Liver (tissue), 9 donors: ENCODE results near the gene DISC1. TPM values are rescaled to one million over a fixed set of nuclear protein-coding genes. Genes with fewer than 3 reads are reported as not detected.

ENCODE experiments used
- DNase-seq: peaks from one replicate; pipeline ENCODE4 v3.0.0-alpha.2; 2017; ENCODE audit warnings: low spot score
- H3K27ac ChIP-seq, 2 donors: one replicate each; pipeline ENCODE4 v1.7.0; 2013; ENCODE audit warnings: inconsistent platforms in 2 of 2, low read length in 2 of 2, control low read depth in 1 of 2, low read depth in 1 of 2, mild to moderate bottlenecking in 1 of 2
- H3K27me3 ChIP-seq, 4 donors: one replicate each; pipeline versions ENCODE4 v1.6.1 to v1.7.0; 2013; ENCODE audit warnings: low read length in 3 of 4, inconsistent platforms in 1 of 4, mild to moderate bottlenecking in 1 of 4, moderate library complexity in 1 of 4; ENCODE audit not compliant: control insufficient read depth in 4 of 4, insufficient read depth in 4 of 4
- H3K36me3 ChIP-seq, 4 donors: one replicate each; pipeline versions ENCODE4 v1.6.1 to v1.7.0; 2013; ENCODE audit warnings: low read length in 3 of 4, mild to moderate bottlenecking in 3 of 4, low read depth in 1 of 4, moderate library complexity in 1 of 4; ENCODE audit not compliant: control insufficient read depth in 4 of 4, insufficient read depth in 3 of 4
- H3K4me1 ChIP-seq, 4 donors: one replicate each; pipeline versions ENCODE4 v1.6.1 to v1.7.0; 2013; ENCODE audit warnings: low read length in 3 of 4, mild to moderate bottlenecking in 3 of 4, moderate library complexity in 1 of 4; ENCODE audit not compliant: control insufficient read depth in 4 of 4, insufficient read depth in 4 of 4
- H3K4me3 ChIP-seq, 3 donors: one replicate each; pipeline versions ENCODE4 v1.6.1 to v1.7.0; 2013; ENCODE audit warnings: low read length in 3 of 3, control low read depth in 1 of 3, low read depth in 1 of 3, mild to moderate bottlenecking in 1 of 3
- H3K9ac ChIP-seq, 2 donors: one replicate each; pipeline ENCODE4 v1.7.0; 2013; ENCODE audit warnings: low read length in 2 of 2, mild to moderate bottlenecking in 2 of 2, moderate library complexity in 2 of 2, control low read depth in 1 of 2, low read depth in 1 of 2
- H3K9me3 ChIP-seq, 4 donors: one replicate each; pipeline versions ENCODE4 v1.6.1 to v1.7.0; 2013; ENCODE audit warnings: low read length in 3 of 4; ENCODE audit not compliant: control insufficient read depth in 4 of 4
- ATF3 ChIP-seq: IDR thresholded peaks from 2 replicates; pipeline ENCODE4 v1.6.1; 2016; ENCODE audit warnings: antibody characterized with exemption
- CTCF ChIP-seq: fragments of 150-350 bp; IDR thresholded peaks from 2 replicates; pipeline ENCODE4 v1.5.1; 2017; ENCODE audit warnings: improper control_type of control experiment, low read depth, low read length; ENCODE audit not compliant: missing input control
- FOXA1 ChIP-seq: IDR thresholded peaks from 2 replicates; pipeline ENCODE4 v1.6.1; 2016; ENCODE audit warnings: antibody characterized with exemption
- FOXA2 ChIP-seq: IDR thresholded peaks from 2 replicates; pipeline ENCODE4 v1.6.1; 2016; ENCODE audit warnings: antibody characterized with exemption
- GABPA ChIP-seq, 2 donors: IDR thresholded peaks in 1 of 2; conservative IDR thresholded peaks in 1 of 2; 2 replicates each; pipeline ENCODE4 v1.6.1; 2016; ENCODE audit warnings: antibody characterized with exemption in 2 of 2, mild to moderate bottlenecking in 1 of 2, moderate library complexity in 1 of 2
- HNF4A ChIP-seq, 2 donors: conservative IDR thresholded peaks; 2 replicates each; pipeline ENCODE4 v1.6.1; 2016; ENCODE audit warnings: antibody characterized with exemption in 2 of 2, mild to moderate bottlenecking in 2 of 2
- HNF4G ChIP-seq: IDR thresholded peaks from 2 replicates; pipeline ENCODE4 v1.6.1; 2016; ENCODE audit warnings: antibody characterized with exemption
- JUND ChIP-seq, 2 donors: IDR thresholded peaks; 2 replicates each; pipeline ENCODE4 v1.6.1; 2016; ENCODE audit warnings: antibody characterized with exemption in 2 of 2
- MAX ChIP-seq: IDR thresholded peaks from 2 replicates; pipeline ENCODE4 v1.6.1; 2016; ENCODE audit warnings: antibody characterized with exemption
- NR2F2 ChIP-seq: IDR thresholded peaks from 2 replicates; pipeline ENCODE4 v1.6.1; 2016; ENCODE audit warnings: antibody characterized with exemption
- RAD21 ChIP-seq, 2 donors: IDR thresholded peaks; 2 replicates each; pipeline ENCODE4 v1.6.1; 2016; ENCODE audit warnings: antibody characterized with exemption in 2 of 2, mild to moderate bottlenecking in 2 of 2
- REST ChIP-seq: IDR thresholded peaks from 2 replicates; pipeline ENCODE4 v1.6.1; 2016; ENCODE audit warnings: antibody characterized with exemption, mild to moderate bottlenecking
- RXRA ChIP-seq, 2 donors: IDR thresholded peaks; 2 replicates each; pipeline ENCODE4 v1.6.1; 2017 to 2018; ENCODE audit warnings: antibody characterized with exemption in 2 of 2, mild to moderate bottlenecking in 1 of 2
- SP1 ChIP-seq: IDR thresholded peaks from 2 replicates; pipeline ENCODE4 v1.6.1; 2018; ENCODE audit warnings: antibody characterized with exemption, mild to moderate bottlenecking
- TAF1 ChIP-seq: conservative IDR thresholded peaks from 2 replicates; pipeline ENCODE4 v1.6.1; 2016; ENCODE audit warnings: antibody characterized with exemption, mild to moderate bottlenecking
- YY1 ChIP-seq: IDR thresholded peaks from 2 replicates; pipeline ENCODE4 v1.6.1; 2016; ENCODE audit warnings: antibody characterized with exemption, mild to moderate bottlenecking
- ZBTB33 ChIP-seq: IDR thresholded peaks from 2 replicates; pipeline ENCODE4 v1.6.1; 2016; ENCODE audit warnings: antibody characterized with exemption
- WGBS: extraction: QIAGEN DNeasy Blood & Tissue Kit; methylation state at CpG from one replicate; pipeline ENCODE4 v1.1.7; 2013; 5-methylcytosine and 5-hydroxymethylcytosine counted together
- polyA plus RNA-seq, 2 donors: library from polyadenylated mRNA; stranded (reverse) in 1 of 2; unstranded in 1 of 2; fragments of 200-250 nt in 1 of 2; fragments of >200 nt in 1 of 2; fragmentation: Nextera tagmentation in 1 of 2; extraction: Ambion mirVana in 1 of 2; gene quantifications; one replicate each; pipeline versions ENCODE4 v1.2.1 to v1.2.3, GENCODE V29; 2013 to 2015
- total RNA-seq, 2 donors: library from RNA; depleted of rRNA; stranded (reverse); fragments of >200 nt; gene quantifications; one replicate each; pipeline ENCODE4 v1.2.3, GENCODE V29; 2014
- donor health status: healthy.
- donor health status: healthy.
- donor health status: healthy.
- donor health status: healthy.
- donor health status: healthy.

DISC1 gene
- total and polyA plus RNA-seq, 4 donors: 0.45 to 6.3 (median 2.3) TPM

- Histone ChIP-seq H3K36me3 (no peaks in the 10 kb centered on the region), H3K27me3 (no peaks in the 10 kb centered on the region), H3K4me1 (peaks cover 0 to 4% (median 0%) of the 10 kb centered on the region in 4 donors), H3K9me3 (no peaks in the 10 kb centered on the region), H3K27ac (peak overlapping the region in 1 of 2 donors; percentile 25), H3K4me3 (no peak overlapping the region), H3K9ac (no peak overlapping the region)
- DNase-seq: no peak
- WGBS: 78% methylated on average over 11 of the region's 11 CpGs
- TF ChIP-seq FOXA1 (no peak), JUND (IDR thresholded peaks at IDR 0.05) (no peak), YY1 (no peak), GABPA (IDR thresholded peaks at IDR 0.05 in 1 of 2, conservative IDR thresholded peaks at IDR 0.05 in 1 of 2) (no peak), RAD21 (IDR thresholded peaks at IDR 0.05) (no peak), SP1 (no peak), MAX (no peak), RXRA (IDR thresholded peaks at IDR 0.05) (no peak), REST (no peak), HNF4A (conservative IDR thresholded peaks at IDR 0.05) (no peak), FOXA2 (no peak), TAF1 (no peak), CTCF (no peak), ATF3 (no peak)
Measured at GRCh38 chr1:231694075-231694431, 67.5 kb downstream of the DISC1 start.

- Histone ChIP-seq H3K27ac (peak overlapping the region in 1 of 2 donors; percentile 25), H3K36me3 (no peaks in the 10 kb centered on the region), H3K4me3 (no peak overlapping the region), H3K27me3 (no peaks in the 10 kb centered on the region), H3K9ac (no peak overlapping the region), H3K9me3 (no peaks in the 10 kb centered on the region), H3K4me1 (peaks cover 0 to 4% (median 0%) of the 10 kb centered on the region in 4 donors)
- DNase-seq: no peak
- 70% methylated on average over 18 of the region's 18 CpGs for WGBS
- TF ChIP-seq ZBTB33 (no peak), HNF4A (conservative IDR thresholded peaks at IDR 0.05) (no peak), REST (no peak), NR2F2 (peak; percentile 88), JUND (IDR thresholded peaks at IDR 0.05) (no peak), ATF3 (no peak), RAD21 (IDR thresholded peaks at IDR 0.05) (no peak), FOXA1 (no peak), TAF1 (no peak), GABPA (IDR thresholded peaks at IDR 0.05 in 1 of 2, conservative IDR thresholded peaks at IDR 0.05 in 1 of 2) (no peak), HNF4G (no peak), FOXA2 (no peak), SP1 (peak; percentile 9)
Measured at GRCh38 chr1:231694465-231695077, 68.0 kb downstream of the DISC1 start.
